Ureter (tissue), 1 donor: Measurements from ENCODE around the gene AHCTF1. TPM values are rescaled to one million over a fixed set of nuclear protein-coding genes. Genes with fewer than 3 reads are reported as not detected.
"Not testable (repeated sequence)": the region's sequence is repeated elsewhere in the genome, so short reads cannot be mapped to it uniquely, and the experiment has no call there.

Experiments
- DNase-seq: peaks from one replicate; pipeline ENCODE4 v3.0.0-alpha.2; 2020; ENCODE audit warnings: low spot score
- total RNA-seq: library from RNA; stranded (reverse); gene quantifications from one replicate; pipeline ENCODE4 v1.2.4, GENCODE V29; 2023
- donor health status: DM: yes; HTN: yes; CAD: no.

AHCTF1 gene
- total RNA-seq, 1 donor from 2014 or later = 35.1 TPM

- not testable (repeated sequence) for DNase-seq
These were observed 15.5 kb downstream of the AHCTF1 start for GRCh38 chr1:246916026-246916923.

- DNase-seq = no peak
These were observed 24.3 kb downstream of the AHCTF1 start for GRCh38 chr1:246907472-246907871.

GRCh38 chr1:246906833-246907232 is 24.9 kb downstream of the AHCTF1 start:
- no peak for DNase-seq

- DNase-seq = no peak
These were observed 29.9 kb downstream of the AHCTF1 start for GRCh38 chr1:246901874-246902273.

GRCh38 chr1:246897302-246897701 is 34.4 kb downstream of the AHCTF1 start:
- DNase-seq = no peak

- DNase-seq = no peak
These were observed 38.4 kb downstream of the AHCTF1 start for GRCh38 chr1:246893191-246893939.

- no peak for DNase-seq
These were observed 40.6 kb downstream of the AHCTF1 start for GRCh38 chr1:246891105-246891504.

- DNase-seq = no peak
These were observed 43.2 kb downstream of the AHCTF1 start for GRCh38 chr1:246888522-246888921.

GRCh38 chr1:246885389-246885788 is 46.4 kb downstream of the AHCTF1 start:
- DNase-seq = not testable (repeated sequence)

- DNase-seq = no peak
These were observed 53.2 kb downstream of the AHCTF1 start for GRCh38 chr1:246878551-246878950.

GRCh38 chr1:246876431-246876830 is 55.3 kb downstream of the AHCTF1 start:
- DNase-seq = no peak

- no peak for DNase-seq
These were observed 56.4 kb downstream of the AHCTF1 start for GRCh38 chr1:246875041-246876026.

- no peak for DNase-seq
These were observed 65.8 kb downstream of the AHCTF1 start for GRCh38 chr1:246865921-246866320.

- not testable (repeated sequence) for DNase-seq
These were observed 68.0 kb downstream of the AHCTF1 start for GRCh38 chr1:246863791-246864190.

- DNase-seq = no peak
These were observed 71.3 kb downstream of the AHCTF1 start for GRCh38 chr1:246860401-246860800.

- no peak for DNase-seq
These were observed 75.4 kb downstream of the AHCTF1 start for GRCh38 chr1:246856371-246856770.

GRCh38 chr1:246850640-246851039 is 81.1 kb downstream of the AHCTF1 start:
- DNase-seq = not testable (repeated sequence)

GRCh38 chr1:246843876-246844275 is 87.9 kb downstream of the AHCTF1 start:
- no peak for DNase-seq

- DNase-seq = not testable (repeated sequence)
These were observed 91.0 kb downstream of the AHCTF1 start for GRCh38 chr1:246840761-246841160.

GRCh38 chr1:246838118-246838456 is 93.7 kb downstream of the AHCTF1 start:
- no peak for DNase-seq

- DNase-seq = no peak
These were observed 94.2 kb downstream of the AHCTF1 start for GRCh38 chr1:246837418-246838117.
